GM19099 (cell line): ENCODE data around the gene POLR2J3.
"Not testable (repeated sequence)": the region's sequence is repeated elsewhere in the genome, so short reads cannot be mapped to it uniquely, and the experiment has no call there.

Experiments
- POLR2A ChIP-seq: IDR thresholded peaks from 3 replicates; pipeline ENCODE4 v1.6.1; 2011; ENCODE audit warnings: low read depth; ENCODE audit not compliant: insufficient read length; ENCODE audit errors: extremely low read depth

The POLR2J3 gene

GRCh38 chr7:102572261-102573239 lies at the start of gene POLR2J3:
TSS of gene POLR2J3 (minus strand) at chr7:102572583. CDS start at chr7:102572521, 62 bp downstream.
- peak; percentile 61 for TF ChIP-seq POLR2A

GRCh38 chr7:102616507-102617125 lies 44.2 kb upstream of the POLR2J3 start, which contains the start of gene RASA4:
TSS of gene RASA4 (minus strand) at chr7:102616756. CDS start at chr7:102616689, 67 bp downstream.
- TF ChIP-seq POLR2A, result not testable (repeated sequence)

GRCh38 chr7:102550808-102551422 lies 21.5 kb downstream of the POLR2J3 start, which contains the start of gene SPDYE2:
TSS of gene SPDYE2 (plus strand) at chr7:102551226. CDS start at chr7:102553256, 2,030 bp downstream.
- TF ChIP-seq POLR2A, result not testable (repeated sequence)

- not testable (repeated sequence) for TF ChIP-seq POLR2A
Observed at GRCh38 chr7:102543596-102543995, 28.8 kb downstream of the POLR2J3 start, which contains the start of gene UPK3BL2. TSS of gene UPK3BL2 (minus strand) at chr7:102543696. CDS start at chr7:102543636, 60 bp downstream.

GRCh38 chr7:102517550-102518147 lies 54.7 kb downstream of the POLR2J3 start, which contains the start of gene RASA4B:
TSS of gene RASA4B (minus strand) at chr7:102517777. CDS start at chr7:102517710, 67 bp downstream.
- not testable (repeated sequence) for TF ChIP-seq POLR2A
